ENCODE results near the gene PRSS48. TPM values are rescaled to one million over a fixed set of nuclear protein-coding genes. Genes with fewer than 3 reads are reported as not detected.

The PRSS48 gene
- total RNA-seq, 2 donors from 2014 or later, result not detected

GRCh38 chr4:151256134-151256533 is 20.8 kb upstream of the PRSS48 start:
- intact Hi-C loops (cut with DNase I), result no loop called here
- Histone ChIP-seq H3K9me3 (no peaks in the 10 kb centered on the region), H3K36me3 (no peaks in the 10 kb centered on the region), H3K27ac (no peak overlapping the region), H3K9ac (ENCODE audit: low read depth in 2 of 2, low read length in 2 of 2) (no peak overlapping the region), H3K4me1 (no peaks in the 10 kb centered on the region), H3K4me3 (no peak overlapping the region), H3K27me3 (no peaks in the 10 kb centered on the region)
- DNase-seq, result no peak
- TF ChIP-seq CTCF (IDR thresholded peaks at IDR 0.05), result no peak

- intact Hi-C loops (cut with DNase I), result no loop called here
- no peak overlapping the region for H3K27ac ChIP-seq
These were observed 19.3 kb upstream of the PRSS48 start for GRCh38 chr4:151257704-151258103.

GRCh38 chr4:151259752-151260151 is 17.2 kb upstream of the PRSS48 start:
- no peaks in the 10 kb centered on the region for H3K27me3 ChIP-seq
- no peaks in the 10 kb centered on the region for H3K9me3 ChIP-seq
- H3K36me3 ChIP-seq, result no peaks in the 10 kb centered on the region
- H3K4me3 ChIP-seq, result no peak overlapping the region
- intact Hi-C loops (cut with DNase I), result no loop called here
- no peak overlapping the region for H3K9ac ChIP-seq (ENCODE audit: low read depth in 2 of 2, low read length in 2 of 2)
- no peak overlapping the region for H3K27ac ChIP-seq
- no peak for TF ChIP-seq CTCF (IDR thresholded peaks at IDR 0.05)
- H3K4me1 ChIP-seq, result no peaks in the 10 kb centered on the region
- DNase-seq, result no peak

More at GRCh38 chr4:151257704-151258103, 19.3 kb upstream of the PRSS48 start:
- no peaks in the 10 kb centered on the region for H3K4me1 ChIP-seq
- H3K9me3 ChIP-seq, result no peaks in the 10 kb centered on the region
- no peaks in the 10 kb centered on the region for H3K27me3 ChIP-seq
- TF ChIP-seq CTCF (IDR thresholded peaks at IDR 0.05), result no peak
- H3K9ac ChIP-seq (ENCODE audit: low read depth in 2 of 2, low read length in 2 of 2), result no peak overlapping the region
- no peak overlapping the region for H3K4me3 ChIP-seq
- DNase-seq, result no peak
- H3K36me3 ChIP-seq, result no peaks in the 10 kb centered on the region

- no peak for DNase-seq
- Histone ChIP-seq H3K9me3 (no peaks in the 10 kb centered on the region), H3K9ac (ENCODE audit: low read depth in 2 of 2, low read length in 2 of 2) (no peak overlapping the region), H3K27me3 (no peaks in the 10 kb centered on the region), H3K4me1 (no peaks in the 10 kb centered on the region), H3K27ac (no peak overlapping the region), H3K4me3 (no peak overlapping the region), H3K36me3 (no peaks in the 10 kb centered on the region)
- intact Hi-C loops (cut with DNase I), result no loop called here
- TF ChIP-seq CTCF (IDR thresholded peaks at IDR 0.05), result no peak
These were observed 16.4 kb upstream of the PRSS48 start for GRCh38 chr4:151260526-151260925.

GRCh38 chr4:151263455-151263854 is 13.5 kb upstream of the PRSS48 start:
- no peak overlapping the region for H3K4me3 ChIP-seq
- H3K9ac ChIP-seq (ENCODE audit: low read depth in 2 of 2, low read length in 2 of 2), result no peak overlapping the region
- intact Hi-C loops (cut with DNase I), result no loop called here

More at GRCh38 chr4:151263455-151263854, 13.5 kb upstream of the PRSS48 start:
- Histone ChIP-seq H3K4me1 (no peaks in the 10 kb centered on the region), H3K27ac (no peak overlapping the region), H3K36me3 (no peaks in the 10 kb centered on the region), H3K27me3 (no peaks in the 10 kb centered on the region), H3K9me3 (no peaks in the 10 kb centered on the region)
- TF ChIP-seq CTCF (IDR thresholded peaks at IDR 0.05), result no peak
- no peak for DNase-seq
